Lower lobe of right lung (tissue), 2 donors: ENCODE data around the gene RETREG1. TPM values are rescaled to one million over a fixed set of nuclear protein-coding genes. Genes with fewer than 3 reads are reported as not detected.

Experiments
- ATAC-seq, 2 donors: fragments of 200-7000 bp; cut with Tn5 transposase; one replicate each; pipeline ENCODE4 v1.9.1; 2020 to 2022; ENCODE audit warnings: mild to moderate bottlenecking in 2 of 2, moderate library complexity in 2 of 2
- DNase-seq: peaks from one replicate; pipeline ENCODE4 v3.0.0-alpha.2; 2020
- H3K27ac ChIP-seq: fragments of 200-600 bp; one replicate; pipeline ENCODE4 v1.8.0; 2022
- H3K27me3 ChIP-seq: fragments of 200-600 bp; one replicate; pipeline ENCODE4 v1.8.0; 2022; ENCODE audit warnings: low read depth
- H3K36me3 ChIP-seq: fragments of 200-600 bp; one replicate; pipeline ENCODE4 v1.8.0; 2022; ENCODE audit warnings: mild to moderate bottlenecking
- H3K4me1 ChIP-seq: fragments of 200-600 bp; one replicate; pipeline ENCODE4 v1.8.0; 2022
- H3K4me3 ChIP-seq: fragments of 200-600 bp; one replicate; pipeline ENCODE4 v1.8.0; 2022; ENCODE audit warnings: mild to moderate bottlenecking
- H3K9me3 ChIP-seq: fragments of 200-600 bp; one replicate; pipeline ENCODE4 v1.8.0; 2022
- intact Hi-C: fragments of 100-400 bp; cut with DNase I; formaldehyde crosslinking; loops from one replicate; pipeline ENCODE4 v1.11.0; 2022
- total RNA-seq: library from RNA; stranded (reverse); fragmentation: NEBNext Ultra II Directional; extraction: Animal tissue kit (Norgen Biotek cat#: 25700); gene quantifications from one replicate; pipeline ENCODE4 v1.2.1, GENCODE V29; 2021
- TF ChIP-seq, protein P1 (sequence below): fragments of 200-600 bp; IDR thresholded peaks from one replicate; pipeline ENCODE4 v1.8.0; 2022; ENCODE audit warnings: antibody characterized with exemption, mild to moderate bottlenecking
- donor health status: DM: no; HTN: yes; CAD: no; lungs with severe emphysema.

The RETREG1 gene
- total RNA-seq, 1 donor from 2014 or later, result 20.6 TPM

GRCh38 chr5:16595881-16596580, 20.8 kb downstream of the RETREG1 start:
- ATAC-seq (no peak), DNase-seq (no peak)
- intact Hi-C loops, result no loop called here
- Histone ChIP-seq H3K36me3 (no peaks in the 10 kb centered on the region), H3K27me3 (no peaks in the 10 kb centered on the region), H3K4me1 (peaks cover 8% of the 10 kb centered on the region), H3K9me3 (no peaks in the 10 kb centered on the region), H3K4me3 (no peak overlapping the region), H3K27ac (no peak overlapping the region)
- TF ChIP-seq, protein P1, sequence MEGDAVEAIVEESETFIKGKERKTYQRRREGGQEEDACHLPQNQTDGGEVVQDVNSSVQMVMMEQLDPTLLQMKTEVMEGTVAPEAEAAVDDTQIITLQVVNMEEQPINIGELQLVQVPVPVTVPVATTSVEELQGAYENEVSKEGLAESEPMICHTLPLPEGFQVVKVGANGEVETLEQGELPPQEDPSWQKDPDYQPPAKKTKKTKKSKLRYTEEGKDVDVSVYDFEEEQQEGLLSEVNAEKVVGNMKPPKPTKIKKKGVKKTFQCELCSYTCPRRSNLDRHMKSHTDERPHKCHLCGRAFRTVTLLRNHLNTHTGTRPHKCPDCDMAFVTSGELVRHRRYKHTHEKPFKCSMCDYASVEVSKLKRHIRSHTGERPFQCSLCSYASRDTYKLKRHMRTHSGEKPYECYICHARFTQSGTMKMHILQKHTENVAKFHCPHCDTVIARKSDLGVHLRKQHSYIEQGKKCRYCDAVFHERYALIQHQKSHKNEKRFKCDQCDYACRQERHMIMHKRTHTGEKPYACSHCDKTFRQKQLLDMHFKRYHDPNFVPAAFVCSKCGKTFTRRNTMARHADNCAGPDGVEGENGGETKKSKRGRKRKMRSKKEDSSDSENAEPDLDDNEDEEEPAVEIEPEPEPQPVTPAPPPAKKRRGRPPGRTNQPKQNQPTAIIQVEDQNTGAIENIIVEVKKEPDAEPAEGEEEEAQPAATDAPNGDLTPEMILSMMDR, result no peak

DNA sequence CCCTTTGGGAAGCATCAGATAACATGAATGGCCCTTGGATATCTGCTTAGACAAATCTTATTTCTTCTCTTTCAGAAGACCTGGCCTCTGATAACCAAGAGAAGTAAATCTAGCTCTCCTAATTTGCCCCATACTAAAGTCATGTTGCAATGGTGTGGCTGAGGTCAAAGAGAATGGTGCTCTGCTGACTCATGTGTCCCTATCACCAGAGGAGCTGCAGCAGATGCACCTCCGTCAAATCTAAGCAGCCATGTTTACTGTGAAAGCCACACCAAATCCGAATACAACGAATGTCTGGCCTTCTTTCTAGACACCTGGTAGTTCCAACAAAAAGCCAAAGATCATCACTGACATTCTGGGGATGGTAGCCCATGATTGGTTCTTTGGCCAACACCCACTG, 23.2 kb downstream of the RETREG1 start:
- H3K27ac ChIP-seq, result no peak overlapping the region
- TF ChIP-seq, protein P1, result no peak
- ATAC-seq (no peak), DNase-seq (no peak)
- H3K9me3 ChIP-seq, result no peaks in the 10 kb centered on the region
- no peaks in the 10 kb centered on the region for H3K36me3 ChIP-seq
- H3K4me3 ChIP-seq, result no peak overlapping the region
- no peaks in the 10 kb centered on the region for H3K4me1 ChIP-seq
- H3K27me3 ChIP-seq, result no peaks in the 10 kb centered on the region
- intact Hi-C loops, result no loop called here

GRCh38 chr5:16593013-16593412, 23.8 kb downstream of the RETREG1 start:
- Histone ChIP-seq H3K27ac (no peak overlapping the region), H3K27me3 (no peaks in the 10 kb centered on the region), H3K4me3 (no peak overlapping the region), H3K4me1 (no peaks in the 10 kb centered on the region), H3K36me3 (no peaks in the 10 kb centered on the region), H3K9me3 (no peaks in the 10 kb centered on the region)
- no peak for ATAC-seq
- intact Hi-C loops, result no loop called here
- DNase-seq, result no peak
- TF ChIP-seq, protein P1, result no peak

GRCh38 chr5:16592255-16592654, 24.5 kb downstream of the RETREG1 start:
- Histone ChIP-seq H3K4me3 (no peak overlapping the region), H3K27ac (no peak overlapping the region), H3K36me3 (no peaks in the 10 kb centered on the region), H3K4me1 (no peaks in the 10 kb centered on the region), H3K27me3 (no peaks in the 10 kb centered on the region), H3K9me3 (no peaks in the 10 kb centered on the region)
- DNase-seq, result no peak
- ATAC-seq, result no peak
- intact Hi-C loops, result no loop called here
- TF ChIP-seq, protein P1, result no peak

GRCh38 chr5:16590685-16591084, 26.1 kb downstream of the RETREG1 start:
- Histone ChIP-seq H3K27me3 (no peaks in the 10 kb centered on the region), H3K4me1 (no peaks in the 10 kb centered on the region), H3K36me3 (no peaks in the 10 kb centered on the region), H3K9me3 (no peaks in the 10 kb centered on the region), H3K4me3 (no peak overlapping the region), H3K27ac (no peak overlapping the region)
- ATAC-seq (no peak), DNase-seq (no peak)
- TF ChIP-seq, protein P1, result no peak
- intact Hi-C loops, result no loop called here
